GM23338 (cell line): ENCODE data around the gene LRRC4. TPM values are rescaled to one million over a fixed set of nuclear protein-coding genes. Genes with fewer than 3 reads are reported as not detected.
A peak's percentile ranks its signal among the peaks of the same experiment; 100 is the strongest.

Experiments
- ATAC-seq: fragments of 200-7000 bp; cut with Tn5 transposase; 3 replicates; pipeline ENCODE4 v1.9.1; 2020
- DNase-seq: peaks from one replicate; pipeline ENCODE4 v3.0.0-alpha.2; 2015; ENCODE audit warnings: low spot score
- H2AFZ ChIP-seq: fragments of 200-600 bp; sonication (generic); 2 replicates; pipeline ENCODE4 v1.8.0; 2016; ENCODE audit warnings: antibody characterized with exemption, mild to moderate bottlenecking, moderate library complexity
- H3F3A ChIP-seq: fragments of 200-600 bp; sonication (generic); replicated peaks from 2 replicates; pipeline ENCODE4 v1.8.0; 2017; ENCODE audit warnings: antibody characterized with exemption, mixed run types, low read depth
- H3K27ac ChIP-seq: fragments of 200-600 bp; sonication (generic); 2 replicates; pipeline ENCODE4 v1.6.1; 2016; ENCODE audit warnings: low read depth
- H3K27me3 ChIP-seq: fragments of 200-600 bp; sonication (generic); 2 replicates; pipeline ENCODE4 v1.8.0; 2016; ENCODE audit warnings: mild to moderate bottlenecking, mixed run types, moderate library complexity; ENCODE audit not compliant: insufficient read depth
- H3K36me3 ChIP-seq: fragments of 200-600 bp; sonication (generic); 2 replicates; pipeline ENCODE4 v1.8.0; 2016; ENCODE audit warnings: mild to moderate bottlenecking; ENCODE audit not compliant: insufficient read depth
- H3K4me1 ChIP-seq: fragments of 200-600 bp; sonication (generic); 2 replicates; pipeline ENCODE4 v1.8.0; 2016; ENCODE audit warnings: mild to moderate bottlenecking, moderate library complexity; ENCODE audit not compliant: insufficient read depth
- H3K4me2 ChIP-seq: fragments of 200-600 bp; sonication (generic); 2 replicates; pipeline ENCODE4 v1.7.1; 2017; ENCODE audit warnings: mixed run types
- H3K4me3 ChIP-seq: fragments of 200-600 bp; sonication (generic); 2 replicates; pipeline ENCODE4 v1.6.1; 2016; ENCODE audit warnings: mixed run types
- H3K79me2 ChIP-seq: fragments of 200-600 bp; sonication (generic); replicated peaks from 2 replicates; pipeline ENCODE4 v1.8.0; 2017; ENCODE audit warnings: mild to moderate bottlenecking; ENCODE audit not compliant: insufficient read depth
- H3K9me2 ChIP-seq: fragments of 200-600 bp; sonication (generic); 2 replicates; pipeline ENCODE4 v1.8.0; 2017; ENCODE audit not compliant: insufficient read depth
- H4K20me1 ChIP-seq: fragments of 200-600 bp; sonication (generic); replicated peaks from 2 replicates; pipeline ENCODE4 v1.8.0; 2017; ENCODE audit warnings: mild to moderate bottlenecking; ENCODE audit not compliant: insufficient read depth
- H3K27ac Mint-ChIP-seq: 2 replicates; pipeline ENCODE4 v1.8.0; 2020; ENCODE audit warnings: inconsistent platforms, mild to moderate bottlenecking, moderate library complexity, mixed read lengths
- H3K27me3 Mint-ChIP-seq: 3 replicates; pipeline ENCODE4 v1.8.0; 2022; ENCODE audit warnings: low read depth, mild to moderate bottlenecking, moderate library complexity, mixed read lengths, inconsistent platforms; ENCODE audit not compliant: insufficient read depth, poor library complexity
- H3K36me3 Mint-ChIP-seq: 3 replicates; pipeline ENCODE4 v1.8.0; 2021; ENCODE audit warnings: low read depth, mild to moderate bottlenecking, inconsistent platforms, moderate library complexity, mixed read lengths
- H3K4me1 Mint-ChIP-seq: 3 replicates; pipeline ENCODE4 v1.8.0; 2020; ENCODE audit warnings: mild to moderate bottlenecking, inconsistent platforms, mixed read lengths
- H3K4me3 Mint-ChIP-seq: 3 replicates; pipeline ENCODE4 v1.8.0; 2021; ENCODE audit warnings: moderate library complexity, mild to moderate bottlenecking, inconsistent platforms, mixed read lengths
- H3K9me3 Mint-ChIP-seq: 3 replicates; pipeline ENCODE4 v1.8.0; 2020; ENCODE audit warnings: moderate library complexity, mild to moderate bottlenecking, inconsistent platforms, mixed read lengths
- CTCF ChIP-seq, 2 experiments: fragments of 200-600 bp in 1 of 2; sonication (generic) in 1 of 2; conservative IDR thresholded peaks; 2 replicates each; pipeline versions ENCODE4 v1.5.1 to v1.6.1; 2016 to 2017; ENCODE audit warnings: antibody characterized with exemption in 2 of 2, low read depth in 2 of 2, mild to moderate bottlenecking in 2 of 2, moderate library complexity in 1 of 2
- ETS1 ChIP-seq: IDR thresholded peaks from 2 replicates; pipeline ENCODE4 v1.6.1; 2016; ENCODE audit warnings: antibody characterized with exemption
- EZH2 ChIP-seq: fragments of 200-600 bp; sonication (generic); IDR thresholded peaks from one replicate; pipeline ENCODE4 v1.8.0; 2017; ENCODE audit warnings: antibody characterized with exemption, mild to moderate bottlenecking, low read depth; ENCODE audit not compliant: unreplicated experiment
- EZH2phosphoT487 ChIP-seq: fragments of 200-600 bp; sonication (generic); IDR thresholded peaks from one replicate; pipeline ENCODE4 v1.8.1; 2018; ENCODE audit warnings: antibody characterized with exemption; ENCODE audit not compliant: unreplicated experiment
- JUNB ChIP-seq: IDR thresholded peaks from one replicate; pipeline ENCODE4 v1.6.1; 2016; ENCODE audit warnings: antibody characterized with exemption; ENCODE audit not compliant: unreplicated experiment
- POLR2AphosphoS5 ChIP-seq: IDR thresholded peaks from 2 replicates; pipeline ENCODE4 v1.6.1; 2016; ENCODE audit warnings: antibody characterized with exemption, low read depth
- ZNF114 ChIP-seq: fragments of 250-450 bp; sonication (Bioruptor Pico); IDR thresholded peaks from 2 replicates; pipeline ENCODE4 v1.5.0; 2020; ENCODE audit warnings: mild to moderate bottlenecking, moderate library complexity
- polyA plus RNA-seq: library from polyadenylated mRNA; unstranded; fragments of >200 nt; fragmentation: Nextera tagmentation; extraction: Ambion mirVana; gene quantifications from 2 replicates; pipeline ENCODE4 v1.2.1, GENCODE V29; 2016
- total RNA-seq: library from RNA; depleted of rRNA; stranded (reverse); fragments of >200 nt; shearing (Covaris generic); gene quantifications from 2 replicates; pipeline ENCODE4 v1.2.3, GENCODE V29; 2014
- TF ChIP-seq, protein P1 (sequence below): IDR thresholded peaks from one replicate; pipeline ENCODE4 v1.6.1; 2018; ENCODE audit warnings: antibody characterized with exemption; ENCODE audit not compliant: unreplicated experiment
- TF ChIP-seq, protein P2 (sequence below): fragments of 250-450 bp; sonication (Bioruptor Pico); IDR thresholded peaks from 2 replicates; pipeline ENCODE4 v1.5.0; 2020; ENCODE audit warnings: mild to moderate bottlenecking, moderate library complexity

The LRRC4 gene
- total and polyA plus RNA-seq, 2 experiments from 2014 or later: 1.9 to 5.2 TPM

DNA sequence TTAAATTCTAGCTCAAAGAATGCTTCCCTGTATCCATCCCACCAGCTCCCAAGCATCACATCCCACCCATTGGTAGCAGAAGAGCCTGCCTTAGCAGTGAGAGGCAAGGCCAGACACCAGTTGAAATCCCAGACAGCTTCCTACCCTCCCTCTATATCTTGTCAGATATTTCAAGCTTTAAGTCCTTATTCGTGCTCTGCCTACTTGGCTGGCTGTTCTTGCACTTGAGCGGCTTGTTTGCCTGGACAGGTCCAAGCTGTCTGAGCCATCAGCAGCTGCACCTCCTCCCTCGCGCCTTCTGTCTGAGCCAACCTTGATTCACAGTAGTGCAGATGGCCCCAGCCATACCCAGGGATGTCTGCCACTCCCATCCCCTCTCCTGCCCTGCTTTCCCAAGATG is 16.4 kb downstream of the LRRC4 start (continued):
- TF ChIP-seq, protein P1, sequence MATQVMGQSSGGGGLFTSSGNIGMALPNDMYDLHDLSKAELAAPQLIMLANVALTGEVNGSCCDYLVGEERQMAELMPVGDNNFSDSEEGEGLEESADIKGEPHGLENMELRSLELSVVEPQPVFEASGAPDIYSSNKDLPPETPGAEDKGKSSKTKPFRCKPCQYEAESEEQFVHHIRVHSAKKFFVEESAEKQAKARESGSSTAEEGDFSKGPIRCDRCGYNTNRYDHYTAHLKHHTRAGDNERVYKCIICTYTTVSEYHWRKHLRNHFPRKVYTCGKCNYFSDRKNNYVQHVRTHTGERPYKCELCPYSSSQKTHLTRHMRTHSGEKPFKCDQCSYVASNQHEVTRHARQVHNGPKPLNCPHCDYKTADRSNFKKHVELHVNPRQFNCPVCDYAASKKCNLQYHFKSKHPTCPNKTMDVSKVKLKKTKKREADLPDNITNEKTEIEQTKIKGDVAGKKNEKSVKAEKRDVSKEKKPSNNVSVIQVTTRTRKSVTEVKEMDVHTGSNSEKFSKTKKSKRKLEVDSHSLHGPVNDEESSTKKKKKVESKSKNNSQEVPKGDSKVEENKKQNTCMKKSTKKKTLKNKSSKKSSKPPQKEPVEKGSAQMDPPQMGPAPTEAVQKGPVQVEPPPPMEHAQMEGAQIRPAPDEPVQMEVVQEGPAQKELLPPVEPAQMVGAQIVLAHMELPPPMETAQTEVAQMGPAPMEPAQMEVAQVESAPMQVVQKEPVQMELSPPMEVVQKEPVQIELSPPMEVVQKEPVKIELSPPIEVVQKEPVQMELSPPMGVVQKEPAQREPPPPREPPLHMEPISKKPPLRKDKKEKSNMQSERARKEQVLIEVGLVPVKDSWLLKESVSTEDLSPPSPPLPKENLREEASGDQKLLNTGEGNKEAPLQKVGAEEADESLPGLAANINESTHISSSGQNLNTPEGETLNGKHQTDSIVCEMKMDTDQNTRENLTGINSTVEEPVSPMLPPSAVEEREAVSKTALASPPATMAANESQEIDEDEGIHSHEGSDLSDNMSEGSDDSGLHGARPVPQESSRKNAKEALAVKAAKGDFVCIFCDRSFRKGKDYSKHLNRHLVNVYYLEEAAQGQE: no peak
- TF ChIP-seq JUNB: no peak
- TF ChIP-seq ETS1: no peak
- TF ChIP-seq EZH2: no peak

DNA sequence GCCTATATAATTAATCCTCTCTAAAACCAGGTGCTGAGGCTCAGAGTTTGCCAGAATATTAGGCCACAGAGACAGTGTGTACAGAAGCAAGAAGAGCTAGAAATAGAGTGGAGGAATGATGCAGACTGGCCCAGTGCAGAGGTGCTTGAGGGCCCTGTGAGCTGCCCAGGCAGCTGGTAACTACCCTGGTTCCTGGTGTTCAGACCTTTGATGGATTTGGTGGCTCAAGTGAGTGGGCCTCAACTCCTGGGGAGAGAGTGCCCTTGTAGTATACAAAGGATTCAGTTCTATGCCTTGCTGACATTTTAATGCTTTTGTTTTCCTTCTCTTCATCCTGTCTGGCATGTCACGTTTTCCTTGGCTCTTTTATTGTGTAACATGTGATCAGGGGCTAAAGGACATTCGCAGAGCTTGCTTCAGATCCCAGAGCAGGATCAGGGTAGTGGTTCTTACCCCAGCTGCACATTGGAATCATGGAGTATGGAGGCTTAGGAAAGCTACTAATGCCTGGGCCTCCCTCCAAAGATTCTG is 20.0 kb downstream of the LRRC4 start:
- peaks cover 46% of the 10 kb centered on the region for H3K4me1 Mint-ChIP-seq
- TF ChIP-seq, protein P2, sequence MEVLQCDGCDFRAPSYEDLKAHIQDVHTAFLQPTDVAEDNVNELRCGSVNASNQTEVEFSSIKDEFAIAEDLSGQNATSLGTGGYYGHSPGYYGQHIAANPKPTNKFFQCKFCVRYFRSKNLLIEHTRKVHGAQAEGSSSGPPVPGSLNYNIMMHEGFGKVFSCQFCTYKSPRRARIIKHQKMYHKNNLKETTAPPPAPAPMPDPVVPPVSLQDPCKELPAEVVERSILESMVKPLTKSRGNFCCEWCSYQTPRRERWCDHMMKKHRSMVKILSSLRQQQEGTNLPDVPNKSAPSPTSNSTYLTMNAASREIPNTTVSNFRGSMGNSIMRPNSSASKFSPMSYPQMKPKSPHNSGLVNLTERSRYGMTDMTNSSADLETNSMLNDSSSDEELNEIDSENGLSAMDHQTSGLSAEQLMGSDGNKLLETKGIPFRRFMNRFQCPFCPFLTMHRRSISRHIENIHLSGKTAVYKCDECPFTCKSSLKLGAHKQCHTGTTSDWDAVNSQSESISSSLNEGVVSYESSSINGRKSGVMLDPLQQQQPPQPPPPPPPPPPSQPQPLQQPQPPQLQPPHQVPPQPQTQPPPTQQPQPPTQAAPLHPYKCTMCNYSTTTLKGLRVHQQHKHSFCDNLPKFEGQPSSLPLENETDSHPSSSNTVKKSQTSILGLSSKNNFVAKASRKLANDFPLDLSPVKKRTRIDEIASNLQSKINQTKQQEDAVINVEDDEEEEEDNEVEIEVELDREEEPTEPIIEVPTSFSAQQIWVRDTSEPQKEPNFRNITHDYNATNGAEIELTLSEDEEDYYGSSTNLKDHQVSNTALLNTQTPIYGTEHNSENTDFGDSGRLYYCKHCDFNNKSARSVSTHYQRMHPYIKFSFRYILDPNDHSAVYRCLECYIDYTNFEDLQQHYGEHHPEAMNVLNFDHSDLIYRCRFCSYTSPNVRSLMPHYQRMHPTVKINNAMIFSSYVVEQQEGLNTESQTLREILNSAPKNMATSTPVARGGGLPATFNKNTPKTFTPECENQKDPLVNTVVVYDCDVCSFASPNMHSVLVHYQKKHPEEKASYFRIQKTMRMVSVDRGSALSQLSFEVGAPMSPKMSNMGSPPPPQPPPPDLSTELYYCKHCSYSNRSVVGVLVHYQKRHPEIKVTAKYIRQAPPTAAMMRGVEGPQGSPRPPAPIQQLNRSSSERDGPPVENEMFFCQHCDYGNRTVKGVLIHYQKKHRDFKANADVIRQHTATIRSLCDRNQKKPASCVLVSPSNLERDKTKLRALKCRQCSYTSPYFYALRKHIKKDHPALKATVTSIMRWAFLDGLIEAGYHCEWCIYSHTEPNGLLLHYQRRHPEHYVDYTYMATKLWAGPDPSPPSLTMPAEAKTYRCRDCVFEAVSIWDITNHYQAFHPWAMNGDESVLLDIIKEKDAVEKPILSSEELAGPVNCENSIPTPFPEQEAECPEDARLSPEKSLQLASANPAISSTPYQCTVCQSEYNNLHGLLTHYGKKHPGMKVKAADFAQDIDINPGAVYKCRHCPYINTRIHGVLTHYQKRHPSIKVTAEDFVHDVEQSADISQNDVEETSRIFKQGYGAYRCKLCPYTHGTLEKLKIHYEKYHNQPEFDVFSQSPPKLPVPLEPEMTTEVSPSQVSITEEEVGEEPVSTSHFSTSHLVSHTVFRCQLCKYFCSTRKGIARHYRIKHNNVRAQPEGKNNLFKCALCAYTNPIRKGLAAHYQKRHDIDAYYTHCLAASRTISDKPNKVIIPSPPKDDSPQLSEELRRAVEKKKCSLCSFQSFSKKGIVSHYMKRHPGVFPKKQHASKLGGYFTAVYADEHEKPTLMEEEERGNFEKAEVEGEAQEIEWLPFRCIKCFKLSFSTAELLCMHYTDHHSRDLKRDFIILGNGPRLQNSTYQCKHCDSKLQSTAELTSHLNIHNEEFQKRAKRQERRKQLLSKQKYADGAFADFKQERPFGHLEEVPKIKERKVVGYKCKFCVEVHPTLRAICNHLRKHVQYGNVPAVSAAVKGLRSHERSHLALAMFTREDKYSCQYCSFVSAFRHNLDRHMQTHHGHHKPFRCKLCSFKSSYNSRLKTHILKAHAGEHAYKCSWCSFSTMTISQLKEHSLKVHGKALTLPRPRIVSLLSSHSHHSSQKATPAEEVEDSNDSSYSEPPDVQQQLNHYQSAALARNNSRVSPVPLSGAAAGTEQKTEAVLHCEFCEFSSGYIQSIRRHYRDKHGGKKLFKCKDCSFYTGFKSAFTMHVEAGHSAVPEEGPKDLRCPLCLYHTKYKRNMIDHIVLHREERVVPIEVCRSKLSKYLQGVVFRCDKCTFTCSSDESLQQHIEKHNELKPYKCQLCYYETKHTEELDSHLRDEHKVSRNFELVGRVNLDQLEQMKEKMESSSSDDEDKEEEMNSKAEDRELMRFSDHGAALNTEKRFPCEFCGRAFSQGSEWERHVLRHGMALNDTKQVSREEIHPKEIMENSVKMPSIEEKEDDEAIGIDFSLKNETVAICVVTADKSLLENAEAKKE: no peak
- TF ChIP-seq CTCF (conservative IDR thresholded peaks at IDR 0.05; ENCODE audit: low read depth in 2 of 2) (no peak), ZNF114 (CRISPR knock-in tag) (no peak), EZH2phosphoT487 (no peak), POLR2AphosphoS5 (no peak)

More for the DNA sequence above, 20.0 kb downstream of the LRRC4 start:
- Histone ChIP-seq H3K36me3 (no peaks in the 10 kb centered on the region), H4K20me1 (peaks cover 41% of the 10 kb centered on the region), H3K4me1 (peaks cover 40% of the 10 kb centered on the region), H3F3A (no peaks in the 10 kb centered on the region), H3K79me2 (peaks cover 16% of the 10 kb centered on the region; the same call in 1 of the 2 replicates), H3K27me3 (no peaks in the 10 kb centered on the region), H3K4me2 (no peak overlapping the region), H2AFZ (no peak overlapping the region), H3K27ac (no peak overlapping the region), H3K9me2 (no peaks in the 10 kb centered on the region), H3K4me3 (no peak overlapping the region)
- DNase-seq: no peak
- Mint-ChIP-seq H3K36me3 (peaks cover 3% of the 10 kb centered on the region; the same call in 2 of the 3 replicates), H3K9me3 (no peaks in the 10 kb centered on the region), H3K4me3 (no peak overlapping the region), H3K27me3 (peaks cover 13% of the 10 kb centered on the region), H3K27ac (peak overlapping the region; percentile 20; the same call in 1 of the 2 replicates)
- peak; percentile 29 for ATAC-seq
